Fibroblast of lung (primary cell): Measurements from ENCODE around the gene TMEM178B. TPM values are rescaled to one million over a fixed set of nuclear protein-coding genes. Genes with fewer than 3 reads are reported as not detected.

Source experiments
- DNase-seq, 2 donors: peaks; one replicate each; pipeline versions ENCODE4 v3.0.0 to v3.0.0-alpha.2; 2010; ENCODE audit warnings: low read depth in 2 of 2
- H2AFZ ChIP-seq: 2 replicates; pipeline ENCODE4 v1.5.1; 2012; ENCODE audit warnings: low read length, control low read depth, inconsistent platforms
- H3K27ac ChIP-seq: 2 replicates; pipeline ENCODE4 v1.5.1; 2011; ENCODE audit warnings: low read length, control low read depth; ENCODE audit not compliant: insufficient read depth
- H3K27me3 ChIP-seq: 2 replicates; pipeline ENCODE4 v1.5.1; 2011; ENCODE audit warnings: mild to moderate bottlenecking, low read length; ENCODE audit not compliant: control insufficient read depth, insufficient read depth
- H3K36me3 ChIP-seq: 2 replicates; pipeline ENCODE4 v1.5.1; 2011; ENCODE audit warnings: low read length; ENCODE audit not compliant: control insufficient read depth, insufficient read depth
- H3K4me1 ChIP-seq: 2 replicates; pipeline ENCODE4 v1.5.1; 2011; ENCODE audit warnings: low read length; ENCODE audit not compliant: control insufficient read depth, insufficient read depth; ENCODE audit errors: extremely low read depth
- H3K4me2 ChIP-seq: 2 replicates; pipeline ENCODE4 v1.5.1; 2011; ENCODE audit warnings: low read length, control low read depth; ENCODE audit not compliant: insufficient read depth; ENCODE audit errors: extremely low read depth
- H3K4me3 ChIP-seq, 4 experiments: fragments of 200-600 bp in 1 of 4; sonication (generic) in 1 of 4; replicated peaks in 1 of 4; 2 replicates each; pipeline ENCODE4 v1.5.1; 2011 to 2016; ENCODE audit warnings: low read length in 4 of 4, low read depth in 3 of 4, mild to moderate bottlenecking in 3 of 4, control low read depth in 2 of 4, inconsistent platforms in 1 of 4, mixed read lengths in 1 of 4; ENCODE audit not compliant: insufficient read depth in 1 of 4; ENCODE audit errors: control extremely low read depth in 1 of 4
- H3K79me2 ChIP-seq: 2 replicates; pipeline ENCODE4 v1.5.1; 2012; ENCODE audit warnings: mild to moderate bottlenecking, low read length, inconsistent platforms; ENCODE audit not compliant: control insufficient read depth, insufficient read depth
- H3K9ac ChIP-seq: 2 replicates; pipeline ENCODE4 v1.5.1; 2011; ENCODE audit warnings: mild to moderate bottlenecking, low read length, control low read depth; ENCODE audit not compliant: insufficient read depth
- H3K9me3 ChIP-seq: 2 replicates; pipeline ENCODE4 v1.5.1; 2012; ENCODE audit warnings: low read depth, low read length; ENCODE audit not compliant: control insufficient read depth, insufficient read depth
- H4K20me1 ChIP-seq: 2 replicates; pipeline ENCODE4 v1.5.1; 2011; ENCODE audit warnings: low read length; ENCODE audit not compliant: control insufficient read depth, insufficient read depth; ENCODE audit errors: extremely low read depth
- CTCF ChIP-seq, 2 donors: IDR thresholded peaks in 1 of 2; conservative IDR thresholded peaks in 1 of 2; 1 replicate in 1 of 2; 2 replicates in 1 of 2; pipeline ENCODE4 v1.5.1; 2011 to 2012; ENCODE audit warnings: low read length in 2 of 2, control low read depth in 1 of 2, inconsistent platforms in 1 of 2, low read depth in 1 of 2, mild to moderate bottlenecking in 1 of 2
- EZH2 ChIP-seq: IDR thresholded peaks from 2 replicates; pipeline ENCODE4 v1.5.1; 2012; ENCODE audit warnings: low read length, control low read depth, mild to moderate bottlenecking; ENCODE audit errors: missing control alignments
- polyA plus RNA-seq, 2 donors: library from polyadenylated mRNA; depleted of rRNA in 1 of 2; stranded (reverse) in 1 of 2; unstranded in 1 of 2; fragments of >200 nt; gene quantifications; 2 replicates each; pipeline ENCODE4 v1.2.1, GENCODE V29; 2011 to 2012; ENCODE audit warnings: missing spikeins in 1 of 2
- total RNA-seq: library from RNA; depleted of rRNA; stranded (reverse); fragments of >200 nt; gene quantifications from 2 replicates; pipeline ENCODE4 v1.2.1, GENCODE V29; 2014

The TMEM178B gene
- total and polyA plus RNA-seq, 2 donors (not counting 1 experiment from before 2014, with no cell fraction given) = under 0.01 to 0.14 TPM

DNA sequence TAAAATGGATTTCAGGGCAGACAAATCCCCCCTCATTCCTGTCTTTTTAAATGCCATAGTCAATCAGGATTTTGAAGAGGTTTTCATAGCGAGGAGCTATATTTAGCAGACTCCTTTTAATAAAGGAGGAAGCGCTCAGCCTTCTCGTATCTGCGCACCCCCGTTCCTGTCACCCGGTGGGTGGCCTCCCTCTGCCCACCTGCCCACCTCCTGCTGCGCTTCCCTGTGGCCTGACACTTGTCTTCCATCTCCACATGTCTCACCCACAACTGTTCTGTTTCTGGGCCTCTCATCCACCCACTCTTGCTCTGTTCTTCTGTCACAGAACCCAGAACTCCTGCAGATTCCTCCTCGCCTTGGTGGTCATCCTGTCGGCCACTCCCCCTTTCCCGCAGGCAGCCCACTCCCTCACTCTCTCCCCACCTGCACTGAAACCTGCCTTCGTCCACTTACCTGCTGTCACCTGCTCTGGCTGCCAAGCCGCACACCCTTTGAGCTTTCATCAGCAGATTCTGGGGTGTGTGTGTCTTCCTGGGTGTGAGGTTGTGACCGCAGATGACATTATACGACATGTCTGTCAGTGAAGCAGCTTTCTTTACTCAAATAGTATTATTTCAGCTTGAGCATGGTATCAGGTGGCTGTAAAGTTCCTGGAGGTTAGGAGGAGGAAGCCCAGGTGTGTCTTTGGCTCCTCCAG, 313.8 kb downstream of the TMEM178B start:
- Histone ChIP-seq H4K20me1 (no peaks in the 10 kb centered on the region), H3K36me3 (no peaks in the 10 kb centered on the region), H2AFZ (no peak overlapping the region), H3K79me2 (no peaks in the 10 kb centered on the region), H3K4me3 (no peak overlapping the region), H3K9ac (no peak overlapping the region), H3K4me1 (no peaks in the 10 kb centered on the region), H3K27ac (no peak overlapping the region), H3K4me2 (no peak overlapping the region), H3K9me3 (no peaks in the 10 kb centered on the region), H3K27me3 (no peaks in the 10 kb centered on the region)
- DNase-seq = no peak
- TF ChIP-seq EZH2 (no peak), CTCF (conservative IDR thresholded peaks at IDR 0.05 in 1 of 2, IDR thresholded peaks at IDR 0.05 in 1 of 2; ENCODE audit: low read depth in 1 of 2, low read length in 2 of 2) (no peak)

DNA sequence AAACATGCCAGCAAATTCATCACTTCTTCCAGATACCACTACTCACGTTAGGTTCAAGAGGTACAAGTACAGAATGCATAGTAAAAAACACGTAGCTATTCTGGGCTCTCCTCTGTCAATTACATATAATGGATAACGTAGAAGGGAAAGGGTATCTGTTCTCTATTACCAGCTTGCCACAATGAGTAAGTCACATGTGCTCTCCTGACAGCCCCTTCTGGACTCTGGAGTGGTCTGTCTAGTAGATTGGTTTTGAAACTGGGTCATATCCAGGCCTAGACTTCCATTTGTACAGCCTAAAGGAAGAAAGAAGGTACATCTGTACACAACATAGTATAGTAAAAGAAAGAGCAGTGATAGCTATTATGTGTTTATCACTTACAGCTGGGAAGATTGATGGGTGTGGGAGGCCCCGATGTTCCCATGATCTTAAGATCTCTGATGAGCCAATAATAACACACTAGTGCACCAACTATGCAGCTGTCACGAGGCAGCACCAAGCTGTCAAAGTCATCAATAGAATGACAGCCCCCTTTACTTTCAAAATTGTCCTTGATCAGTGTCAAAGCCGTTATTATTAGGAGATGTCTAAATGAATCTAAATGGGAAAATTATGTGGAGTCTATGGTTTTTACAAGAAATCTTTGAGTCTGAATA, 315.4 kb downstream of the TMEM178B start:
- no peak overlapping the region for H3K4me3 ChIP-seq
- no peak overlapping the region for H2AFZ ChIP-seq
- H4K20me1 ChIP-seq = no peaks in the 10 kb centered on the region
- no peak overlapping the region for H3K27ac ChIP-seq
- H3K27me3 ChIP-seq = no peaks in the 10 kb centered on the region
- no peak for TF ChIP-seq EZH2
- TF ChIP-seq CTCF (conservative IDR thresholded peaks at IDR 0.05 in 1 of 2, IDR thresholded peaks at IDR 0.05 in 1 of 2; ENCODE audit: low read depth in 1 of 2, low read length in 2 of 2) = no peak
- H3K36me3 ChIP-seq = no peaks in the 10 kb centered on the region
- no peaks in the 10 kb centered on the region for H3K9me3 ChIP-seq
- no peak for DNase-seq
- no peak overlapping the region for H3K4me2 ChIP-seq
- H3K79me2 ChIP-seq = no peaks in the 10 kb centered on the region
- H3K4me1 ChIP-seq = no peaks in the 10 kb centered on the region
- no peak overlapping the region for H3K9ac ChIP-seq

GRCh38 chr7:141390339-141390738, 316.5 kb downstream of the TMEM178B start:
- Histone ChIP-seq H3K9ac (no peak overlapping the region), H3K4me2 (no peak overlapping the region), H3K4me3 (no peak overlapping the region), H3K4me1 (no peaks in the 10 kb centered on the region), H3K27me3 (no peaks in the 10 kb centered on the region), H3K9me3 (no peaks in the 10 kb centered on the region), H2AFZ (no peak overlapping the region), H4K20me1 (no peaks in the 10 kb centered on the region), H3K27ac (no peak overlapping the region), H3K79me2 (no peaks in the 10 kb centered on the region), H3K36me3 (no peaks in the 10 kb centered on the region)
- DNase-seq = no peak
- TF ChIP-seq CTCF (conservative IDR thresholded peaks at IDR 0.05 in 1 of 2, IDR thresholded peaks at IDR 0.05 in 1 of 2; ENCODE audit: low read depth in 1 of 2, low read length in 2 of 2) (no peak), EZH2 (no peak)
